GM12872 (cell line): Measurements from ENCODE around the gene TSHR.

Source experiments
- CTCF ChIP-seq: IDR thresholded peaks from 3 replicates; pipeline ENCODE4 v1.5.1; 2011; ENCODE audit warnings: low read depth, mild to moderate bottlenecking, low read length, moderate library complexity; ENCODE audit not compliant: insufficient read depth

TSHR gene

DNA sequence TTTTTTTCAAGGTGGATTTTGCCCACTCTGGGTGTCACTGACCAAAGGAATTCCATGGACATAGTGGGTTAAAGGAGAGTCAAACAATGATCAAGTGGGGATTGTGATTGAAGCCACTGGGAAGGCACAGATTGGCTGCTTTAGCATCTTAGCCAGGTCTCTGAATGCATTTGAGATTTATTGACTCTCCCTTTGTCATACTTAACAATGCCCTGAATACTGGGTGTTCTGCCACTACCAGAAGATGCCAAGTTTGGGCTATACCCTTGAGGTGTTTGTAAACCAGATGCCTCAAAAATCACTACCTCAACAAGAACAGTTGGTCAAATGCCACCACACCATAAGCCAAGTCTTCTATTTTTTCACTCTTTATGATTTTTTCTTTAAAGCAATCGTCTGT lies 150.5 kb downstream of the TSHR start:
- no peak for TF ChIP-seq CTCF

DNA sequence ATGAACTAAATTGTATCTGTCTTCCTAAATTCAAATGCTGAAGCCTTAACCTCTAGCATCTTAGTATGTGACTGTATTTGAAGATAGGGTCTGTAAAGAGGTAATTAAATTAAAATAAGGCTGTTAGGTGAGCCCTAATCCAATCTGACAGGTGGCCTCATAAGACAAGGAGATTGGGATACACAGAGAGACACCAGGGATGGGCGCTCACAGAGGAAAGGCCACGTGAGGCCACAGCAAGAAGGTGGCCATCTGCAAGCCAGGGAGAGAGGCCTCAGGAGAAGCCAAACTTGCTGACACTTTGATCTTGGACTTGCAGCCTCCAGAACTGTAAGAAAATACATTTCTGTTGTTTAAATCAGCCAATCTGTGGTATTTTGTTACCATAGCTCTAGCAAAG lies 154.8 kb downstream of the TSHR start:
- no peak for TF ChIP-seq CTCF

- no peak for TF ChIP-seq CTCF
Measured at GRCh38 chr14:81113176-81113575, 157.8 kb downstream of the TSHR start.

DNA sequence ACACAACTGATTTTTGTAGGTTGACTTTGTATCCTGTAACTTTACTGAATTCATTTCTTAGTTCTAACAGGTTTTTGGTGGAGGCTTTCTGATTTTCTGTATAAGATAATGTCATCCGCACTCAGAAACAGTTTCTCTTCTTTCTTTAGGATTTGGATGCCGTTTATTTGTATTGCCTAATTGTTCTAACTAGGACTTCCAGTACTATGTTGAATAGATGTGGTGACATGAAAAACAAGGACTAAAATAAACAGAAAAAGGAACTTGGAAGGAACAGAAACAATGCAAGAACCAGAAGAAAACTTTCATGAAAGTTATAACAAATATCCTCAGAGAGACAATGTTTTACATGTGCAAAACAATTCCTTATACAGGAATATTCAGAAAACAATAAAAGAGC lies 165.1 kb downstream of the TSHR start:
- TF ChIP-seq CTCF = no peak

GRCh38 chr14:81122326-81122725 lies 166.9 kb downstream of the TSHR start:
- no peak for TF ChIP-seq CTCF

DNA sequence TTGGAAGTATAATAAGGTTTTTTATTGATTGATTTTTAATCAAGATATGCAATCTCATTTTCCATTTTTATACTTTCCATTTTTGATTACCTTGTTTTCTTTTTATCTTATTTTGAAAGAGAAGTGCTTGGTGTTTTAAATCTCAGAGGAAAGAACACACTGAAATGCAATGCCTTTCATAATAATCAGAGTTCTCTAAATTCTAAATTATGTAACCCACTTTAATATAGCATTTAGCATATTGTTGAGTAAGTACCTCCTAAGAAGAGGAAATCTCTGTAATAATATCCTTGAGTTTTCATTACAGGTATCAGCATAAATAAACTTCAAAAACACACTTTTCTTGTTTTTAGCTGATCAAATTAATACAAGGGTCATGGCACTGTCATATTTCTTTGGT lies 168.4 kb downstream of the TSHR start:
- no peak for TF ChIP-seq CTCF

DNA sequence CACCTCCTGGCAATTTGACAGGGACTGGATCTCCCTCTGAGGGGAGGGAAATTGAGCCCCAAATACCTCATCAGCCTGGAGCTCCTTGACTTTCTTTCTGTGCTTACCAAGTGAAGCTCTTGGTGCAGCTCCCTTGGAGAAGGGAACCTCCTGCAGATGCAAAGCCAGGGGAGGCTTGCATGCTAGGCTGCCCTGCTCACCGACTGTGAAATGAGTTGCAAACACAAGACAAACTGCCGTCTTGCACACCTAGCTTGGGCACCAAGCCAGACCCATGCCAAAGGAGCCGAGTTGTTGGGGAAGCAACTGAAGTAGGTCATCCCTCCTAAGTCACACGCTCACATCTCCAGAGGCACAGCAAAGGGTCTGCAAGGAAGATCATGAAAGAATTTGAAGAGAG lies 170.1 kb downstream of the TSHR start:
- no peak for TF ChIP-seq CTCF

GRCh38 chr14:81127785-81128184 lies 172.4 kb downstream of the TSHR start:
- TF ChIP-seq CTCF = no peak
